ENCODE measurements around the gene ARHGAP26.

Gene ARHGAP26

GRCh38 chr5:143047091-143047490, 276.9 kb downstream of the ARHGAP26 start:
- no peak for TF ChIP-seq TAF1 (IDR thresholded peaks at IDR 0.05; ENCODE audit: borderline replicate concordance, insufficient read depth, low read length)
- no peak for TF ChIP-seq FOXP2 (optimal IDR thresholded peaks at IDR 0.05; ENCODE audit: borderline replicate concordance, extremely low read depth, extremely low read length, insufficient read depth)
- no peak for TF ChIP-seq REST (IDR thresholded peaks at IDR 0.05; ENCODE audit: insufficient read depth in 1 of 2, low read depth in 2 of 2, low read length in 2 of 2)
- TF ChIP-seq POLR2AphosphoS5 (IDR thresholded peaks at IDR 0.05; ENCODE audit: low read depth, low read length), result no peak
- no peak for TF ChIP-seq SIN3A (IDR thresholded peaks at IDR 0.05; ENCODE audit: borderline replicate concordance, insufficient read depth, low read length)

- TF ChIP-seq POLR2AphosphoS5 (IDR thresholded peaks at IDR 0.05; ENCODE audit: low read depth, low read length) (no peak), TAF1 (IDR thresholded peaks at IDR 0.05; ENCODE audit: borderline replicate concordance, insufficient read depth, low read length) (no peak), SIN3A (IDR thresholded peaks at IDR 0.05; ENCODE audit: borderline replicate concordance, insufficient read depth, low read length) (no peak), FOXP2 (optimal IDR thresholded peaks at IDR 0.05; ENCODE audit: borderline replicate concordance, extremely low read depth, extremely low read length, insufficient read depth) (no peak), REST (IDR thresholded peaks at IDR 0.05; ENCODE audit: insufficient read depth in 1 of 2, low read depth in 2 of 2, low read length in 2 of 2) (no peak)
Measured at GRCh38 chr5:143050183-143050582, 280.0 kb downstream of the ARHGAP26 start.

GRCh38 chr5:143051244-143052058, 281.3 kb downstream of the ARHGAP26 start:
- TF ChIP-seq SIN3A (IDR thresholded peaks at IDR 0.05; ENCODE audit: borderline replicate concordance, insufficient read depth, low read length), result no peak

GRCh38 chr5:143052967-143053682, 282.9 kb downstream of the ARHGAP26 start:
- TF ChIP-seq FOXP2 (optimal IDR thresholded peaks at IDR 0.05; ENCODE audit: borderline replicate concordance, extremely low read depth, extremely low read length, insufficient read depth) (no peak), REST (IDR thresholded peaks at IDR 0.05; ENCODE audit: insufficient read depth in 1 of 2, low read depth in 2 of 2, low read length in 2 of 2) (no peak), TAF1 (IDR thresholded peaks at IDR 0.05; ENCODE audit: borderline replicate concordance, insufficient read depth, low read length) (no peak), POLR2AphosphoS5 (IDR thresholded peaks at IDR 0.05; ENCODE audit: low read depth, low read length) (no peak), SIN3A (IDR thresholded peaks at IDR 0.05; ENCODE audit: borderline replicate concordance, insufficient read depth, low read length) (no peak)

- TF ChIP-seq POLR2AphosphoS5 (IDR thresholded peaks at IDR 0.05; ENCODE audit: low read depth, low read length), result no peak
- no peak for TF ChIP-seq SIN3A (IDR thresholded peaks at IDR 0.05; ENCODE audit: borderline replicate concordance, insufficient read depth, low read length)
- TF ChIP-seq FOXP2 (optimal IDR thresholded peaks at IDR 0.05; ENCODE audit: borderline replicate concordance, extremely low read depth, extremely low read length, insufficient read depth), result no peak
- no peak for TF ChIP-seq REST (IDR thresholded peaks at IDR 0.05; ENCODE audit: insufficient read depth in 1 of 2, low read depth in 2 of 2, low read length in 2 of 2)
- TF ChIP-seq TAF1 (IDR thresholded peaks at IDR 0.05; ENCODE audit: borderline replicate concordance, insufficient read depth, low read length), result no peak
Measured at GRCh38 chr5:143053780-143054179, 283.6 kb downstream of the ARHGAP26 start.

Data from PFSK-1 (cell line).